Parathyroid adenoma (tissue), 2 donors: ENCODE results near the gene DMWD.
"Not testable (repeated sequence)": the region's sequence is repeated elsewhere in the genome, so short reads cannot be mapped to it uniquely, and the experiment has no call there.

Experiments used
- H2AFZ ChIP-seq: fragments of 300-600 bp; sonication (generic); one replicate; pipeline ENCODE4 v1.7.0; 2017; ENCODE audit warnings: antibody characterized with exemption, mild to moderate bottlenecking
- H3K27ac ChIP-seq: fragments of 300-600 bp; sonication (generic); one replicate; pipeline ENCODE4 v1.7.0; 2017
- H3K27me3 ChIP-seq: fragments of 300-600 bp; sonication (generic); one replicate; pipeline ENCODE4 v1.7.0; 2017; ENCODE audit warnings: low read length; ENCODE audit not compliant: control insufficient read depth, insufficient read depth
- H3K36me3 ChIP-seq: fragments of 300-600 bp; sonication (generic); one replicate; pipeline ENCODE4 v1.7.0; 2017; ENCODE audit warnings: low read length; ENCODE audit not compliant: control insufficient read depth, insufficient read depth
- H3K4me1 ChIP-seq: fragments of 300-600 bp; sonication (generic); one replicate; pipeline ENCODE4 v1.7.0; 2017; ENCODE audit warnings: control low read depth
- H3K4me2 ChIP-seq: fragments of 300-600 bp; sonication (generic); one replicate; pipeline ENCODE4 v1.7.0; 2017; ENCODE audit warnings: low read length
- H3K4me3 ChIP-seq: fragments of 300-600 bp; sonication (generic); one replicate; pipeline ENCODE4 v1.7.0; 2017; ENCODE audit warnings: low read depth, low read length
- H3K79me2 ChIP-seq: fragments of 300-600 bp; sonication (generic); one replicate; pipeline ENCODE4 v1.7.0; 2017; ENCODE audit warnings: control low read depth
- H3K9ac ChIP-seq: fragments of 300-600 bp; sonication (generic); one replicate; pipeline ENCODE4 v1.7.0; 2017; ENCODE audit warnings: mild to moderate bottlenecking
- H3K9me3 ChIP-seq: fragments of 300-600 bp; sonication (generic); one replicate; pipeline ENCODE4 v1.7.0; 2017; ENCODE audit warnings: low read length; ENCODE audit not compliant: control insufficient read depth
- CTCF ChIP-seq: fragments of 300-600 bp; sonication (generic); IDR thresholded peaks from one replicate; pipeline ENCODE4 v1.7.0; 2017; ENCODE audit warnings: antibody characterized with exemption, mild to moderate bottlenecking
- donor health status: primary hyperparathyroidism.

DMWD gene

DNA sequence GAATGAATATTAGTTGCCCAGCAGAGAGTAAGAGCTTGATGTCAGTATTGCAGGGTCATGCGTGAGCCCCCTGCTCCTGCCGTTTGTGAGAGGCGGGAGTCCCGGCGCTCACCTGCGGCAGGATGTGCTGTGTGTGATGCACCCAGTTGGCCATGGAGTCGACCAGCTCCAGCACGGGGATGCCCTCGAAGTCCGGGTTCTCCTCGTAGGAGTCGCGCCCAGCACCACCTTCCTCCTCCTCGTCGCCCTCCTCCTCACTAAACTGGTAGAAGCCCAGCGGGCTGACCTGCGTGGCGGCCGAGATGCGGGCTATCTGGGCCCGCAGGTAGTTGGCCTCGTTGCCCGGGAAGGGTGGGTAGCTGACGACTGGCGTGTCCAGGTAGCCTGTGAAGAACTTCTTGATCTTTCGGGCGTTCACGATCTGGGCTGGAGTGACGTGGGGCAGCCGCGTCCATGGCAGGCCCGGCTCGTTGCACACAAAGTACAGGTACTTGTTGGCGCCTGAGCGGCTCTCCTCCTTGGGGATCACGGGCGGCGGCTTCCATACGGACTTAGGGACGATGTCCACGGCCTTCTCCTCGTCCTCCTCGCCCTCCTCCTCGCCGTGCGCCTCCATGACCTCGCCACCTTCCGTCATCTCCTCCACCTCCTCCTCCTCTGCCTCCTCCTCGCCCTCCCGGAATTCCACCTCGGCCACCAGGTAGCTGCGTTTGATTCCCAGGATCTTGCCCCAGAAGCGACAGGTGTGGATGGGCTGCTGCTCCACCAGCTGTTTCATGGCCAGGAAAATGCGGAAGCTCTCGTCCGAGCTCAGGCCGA, 11.7 kb upstream of the DMWD start:
- H3K4me3 ChIP-seq, result no peak overlapping the region
- no peak overlapping the region for H3K4me2 ChIP-seq
- H3K4me1 ChIP-seq, result no peaks in the 10 kb centered on the region
- H3K27ac ChIP-seq, result no peak overlapping the region
- TF ChIP-seq CTCF, result no peak
- H3K9me3 ChIP-seq, result no peaks in the 10 kb centered on the region
- no peak overlapping the region for H2AFZ ChIP-seq
- H3K27me3 ChIP-seq, result no peaks in the 10 kb centered on the region
- no peaks in the 10 kb centered on the region for H3K79me2 ChIP-seq
- H3K9ac ChIP-seq, result no peak overlapping the region
- H3K36me3 ChIP-seq, result no peaks in the 10 kb centered on the region

- Histone ChIP-seq H3K27me3 (no peaks in the 10 kb centered on the region), H2AFZ (no peak overlapping the region), H3K9me3 (no peaks in the 10 kb centered on the region), H3K4me2 (no peak overlapping the region), H3K4me1 (peaks cover 3% of the 10 kb centered on the region), H3K79me2 (no peaks in the 10 kb centered on the region), H3K9ac (no peak overlapping the region), H3K36me3 (no peaks in the 10 kb centered on the region), H3K4me3 (no peak overlapping the region), H3K27ac (no peak overlapping the region)
- no peak for TF ChIP-seq CTCF
Observed at GRCh38 chr19:45801603-45802175, 9.0 kb upstream of the DMWD start.

- Histone ChIP-seq H3K4me1 (peaks cover 3% of the 10 kb centered on the region), H3K79me2 (no peaks in the 10 kb centered on the region), H3K4me2 (no peak overlapping the region), H2AFZ (no peak overlapping the region), H3K9ac (no peak overlapping the region), H3K27me3 (no peaks in the 10 kb centered on the region), H3K4me3 (no peak overlapping the region), H3K27ac (no peak overlapping the region), H3K9me3 (no peaks in the 10 kb centered on the region), H3K36me3 (no peaks in the 10 kb centered on the region)
- no peak for TF ChIP-seq CTCF
Observed at GRCh38 chr19:45800070-45800553, 7.5 kb upstream of the DMWD start.

GRCh38 chr19:45799541-45799940, 6.9 kb upstream of the DMWD start:
- not testable (repeated sequence) for H3K79me2 ChIP-seq, H3K36me3 ChIP-seq, H3K27me3 ChIP-seq, H2AFZ ChIP-seq, H3K4me2 ChIP-seq, H3K9ac ChIP-seq, H3K27ac ChIP-seq, H3K9me3 ChIP-seq, H3K4me1 ChIP-seq, H3K4me3 ChIP-seq

GRCh38 chr19:45798995-45799517, 6.4 kb upstream of the DMWD start:
- H3K9ac ChIP-seq, result no peak overlapping the region
- H3K4me2 ChIP-seq, result no peak overlapping the region
- H2AFZ ChIP-seq, result peak overlapping the region; percentile 62
- no peaks in the 10 kb centered on the region for H3K27me3 ChIP-seq
- no peak overlapping the region for H3K4me3 ChIP-seq
- no peaks in the 10 kb centered on the region for H3K9me3 ChIP-seq
- no peak overlapping the region for H3K27ac ChIP-seq
- TF ChIP-seq CTCF, result peak; percentile 90
- peaks cover 3% of the 10 kb centered on the region for H3K4me1 ChIP-seq
- H3K36me3 ChIP-seq, result no peaks in the 10 kb centered on the region
- H3K79me2 ChIP-seq, result no peaks in the 10 kb centered on the region
